IMR-90 (cell line): ENCODE data around the gene ARFGAP2. TPM values are rescaled to one million over a fixed set of nuclear protein-coding genes. Genes with fewer than 3 reads are reported as not detected.
A peak's percentile ranks its signal among the peaks of the same experiment; 100 is the strongest.

ENCODE experiments used
- ATAC-seq: fragments of 200-7000 bp; cut with Tn5 transposase; 2 replicates; pipeline ENCODE4 v1.9.1; 2020; ENCODE audit warnings: low read depth, mild to moderate bottlenecking, moderate library complexity
- BruUV-seq: library from RNA; stranded (reverse); fragments of 400-500 nt; replicated peaks from 2 replicates; lab custom pipeline; 2021; lab: Mats Ljungman, UMichigan
- CTCF ChIA-PET: fragments of 300-600 bp; formaldehyde crosslinking; extraction: SDS; loops from one replicate; lab custom pipeline; 2021; ENCODE audit warnings: antibody characterized with exemption; lab: Yijun Ruan, JAX
- POLR2A ChIA-PET: fragments of 300-600 bp; sonication (Branson Sonifier 250); formaldehyde crosslinking; loops from one replicate; lab custom pipeline; 2022; ENCODE audit warnings: antibody characterized with exemption; ENCODE audit not compliant: unreplicated experiment; lab: Charles Lee
- DNase-seq: peaks from one replicate; pipeline ENCODE4 v3.0.0; 2013
- H2AFZ ChIP-seq: replicated peaks from 2 replicates; pipeline ENCODE3; 2013; ENCODE audit warnings: low read length, mild to moderate bottlenecking; ENCODE audit not compliant: poor library complexity
- H2AK5ac ChIP-seq: 2 replicates; pipeline ENCODE4 v1.6.1; 2013; ENCODE audit warnings: low read depth, low read length, inconsistent platforms
- H2AK9ac ChIP-seq: replicated peaks from 2 replicates; pipeline ENCODE3; 2013; ENCODE audit warnings: mild to moderate bottlenecking, low read depth, low read length, moderate library complexity; ENCODE audit not compliant: poor library complexity
- H2BK120ac ChIP-seq: 2 replicates; pipeline ENCODE4 v1.6.1; 2013; ENCODE audit warnings: low read depth, low read length, inconsistent platforms
- H2BK15ac ChIP-seq: 3 replicates; pipeline ENCODE4 v1.6.1; 2013; ENCODE audit warnings: low read depth, low read length, inconsistent platforms
- H2BK20ac ChIP-seq: 2 replicates; pipeline ENCODE4 v1.6.1; 2013; ENCODE audit warnings: low read depth, mild to moderate bottlenecking, inconsistent platforms, low read length, moderate library complexity
- H2BK5ac ChIP-seq: 2 replicates; pipeline ENCODE4 v1.6.1; 2013; ENCODE audit warnings: mild to moderate bottlenecking, low read depth, low read length, inconsistent platforms; ENCODE audit not compliant: poor library complexity, severe bottlenecking
- H3K14ac ChIP-seq: replicated peaks from 2 replicates; pipeline ENCODE4 v1.6.1; 2013; ENCODE audit warnings: low read depth, low read length, inconsistent platforms
- H3K18ac ChIP-seq: 2 replicates; pipeline ENCODE4 v1.6.1; 2013; ENCODE audit warnings: low read depth, low read length, control low read depth
- H3K23ac ChIP-seq: 2 replicates; pipeline ENCODE4 v1.6.1; 2013; ENCODE audit warnings: low read depth, low read length, inconsistent platforms
- H3K27ac ChIP-seq: 2 replicates; pipeline ENCODE4 v1.5.1; 2013; ENCODE audit warnings: mild to moderate bottlenecking, control low read depth, low read length; ENCODE audit not compliant: insufficient read depth
- H3K27me3 ChIP-seq: 2 replicates; pipeline ENCODE4 v1.6.1; 2013; ENCODE audit warnings: low read length; ENCODE audit not compliant: control insufficient read depth, insufficient read depth
- H3K36me3 ChIP-seq: 2 replicates; pipeline ENCODE4 v1.6.1; 2013; ENCODE audit warnings: low read length, mixed read lengths; ENCODE audit not compliant: control insufficient read depth, insufficient read depth
- H3K4ac ChIP-seq: 2 replicates; pipeline ENCODE4 v1.6.1; 2013; ENCODE audit warnings: low read depth, low read length, inconsistent platforms
- H3K4me1 ChIP-seq: 2 replicates; pipeline ENCODE4 v1.6.1; 2013; ENCODE audit warnings: low read length, mixed read lengths; ENCODE audit not compliant: control insufficient read depth, insufficient read depth
- H3K4me2 ChIP-seq: 2 replicates; pipeline ENCODE4 v1.6.1; 2013; ENCODE audit warnings: low read depth, mild to moderate bottlenecking, control low read depth, low read length, moderate library complexity
- H3K4me3 ChIP-seq: 2 replicates; pipeline ENCODE4 v1.5.1; 2013; ENCODE audit warnings: low read depth, mild to moderate bottlenecking, control low read depth, low read length, moderate library complexity; ENCODE audit not compliant: insufficient read depth
- H3K56ac ChIP-seq: 2 replicates; pipeline ENCODE4 v1.6.1; 2013; ENCODE audit warnings: low read length, inconsistent platforms; ENCODE audit not compliant: insufficient read depth; ENCODE audit errors: extremely low read depth
- H3K79me1 ChIP-seq, 2 experiments: 2 replicates each; pipeline ENCODE4 v1.6.1; 2013; ENCODE audit warnings: low read length in 2 of 2, inconsistent platforms in 1 of 2, low read depth in 1 of 2
- H3K9ac ChIP-seq: 2 replicates; pipeline ENCODE4 v1.6.1; 2013; ENCODE audit warnings: low read depth, low read length, control low read depth
- H3K9me1 ChIP-seq: 2 replicates; pipeline ENCODE4 v1.6.1; 2013; ENCODE audit warnings: low read length, inconsistent platforms; ENCODE audit not compliant: insufficient read depth
- H3K9me3 ChIP-seq: 2 replicates; pipeline ENCODE4 v1.6.1; 2013; ENCODE audit warnings: low read length; ENCODE audit not compliant: control insufficient read depth, insufficient read depth
- H4K20me1 ChIP-seq: 2 replicates; pipeline ENCODE4 v1.6.1; 2013; ENCODE audit warnings: low read length, inconsistent platforms; ENCODE audit not compliant: insufficient read depth
- H4K5ac ChIP-seq: 2 replicates; pipeline ENCODE4 v1.6.1; 2013; ENCODE audit warnings: mild to moderate bottlenecking, low read depth, low read length, control low read depth
- H4K8ac ChIP-seq, 2 experiments: 2 replicates each; pipeline ENCODE4 v1.6.1; 2013; ENCODE audit warnings: low read depth in 2 of 2, low read length in 2 of 2, control low read depth in 1 of 2, inconsistent platforms in 1 of 2
- H4K91ac ChIP-seq: 2 replicates; pipeline ENCODE4 v1.6.1; 2013; ENCODE audit warnings: low read depth, low read length, inconsistent platforms; ENCODE audit not compliant: insufficient read depth
- MXI1 ChIP-seq: IDR thresholded peaks from 2 replicates; pipeline ENCODE4 v1.6.1; 2012; ENCODE audit warnings: low read depth, mild to moderate bottlenecking, low read length, moderate library complexity, borderline replicate concordance
- WGBS, 2 experiments: methylation state at CpG; one replicate each; pipeline versions ENCODE4 v1.1.5 to v1.1.7; 2013; ENCODE audit warnings: missing lambda C conversion rate in 2 of 2; ENCODE audit not compliant: insufficient read length in 1 of 2; ENCODE audit errors: extremely low coverage in 2 of 2; 5-methylcytosine and 5-hydroxymethylcytosine counted together
- dilution Hi-C: fragments of 300-500 bp; cut with HindIII; formaldehyde crosslinking; loops from one replicate; pipeline ENCODE4 v1.14.3; 2018; ENCODE audit warnings: low sequenced_read_pairs; ENCODE audit not compliant: unreplicated experiment
- in situ Hi-C: fragments of 300-500 bp; cut with MboI; formaldehyde crosslinking; loops from 3 replicates; pipeline ENCODE4 v1.14.3; 2019; ENCODE audit warnings: low sequenced_read_pairs, inconsistent platforms, mixed read lengths
- intact Hi-C: fragments of 100-400 bp; cut with micrococcal nuclease; formaldehyde crosslinking; loops from 2 replicates; pipeline ENCODE4 v1.10.0; 2022
- polyA plus RNA-seq, 3 experiments: library from polyadenylated mRNA; depleted of rRNA; stranded (reverse); fragments of >200 nt; gene quantifications; 2 replicates each; pipeline ENCODE4 v1.2.3, GENCODE V29; 2012; ENCODE audit warnings: low replicate concordance in 1 of 3
- total RNA-seq: library from RNA; depleted of rRNA; stranded (reverse); fragments of >200 nt; gene quantifications from 2 replicates; pipeline ENCODE4 v1.2.3, GENCODE V29; 2012

Gene ARFGAP2
- total and polyA plus RNA-seq, 2 of the 4 experiments (the other 2 are of a cell fraction): 54.7 to 87.8 TPM

- BruUV-seq: no TSS peak
- DNase-seq (no peak), ATAC-seq (no peak)
- Histone ChIP-seq H2AFZ (no peak overlapping the region), H3K9me1 (peaks cover 12% of the 10 kb centered on the region), H3K4me3 (no peak overlapping the region), H3K18ac (no peak overlapping the region), H3K79me1 (peaks cover 0 to 5% of the 10 kb centered on the region in 2 experiments; a peak in 1 of 4 replicates), H4K8ac (0 out of 4 replicates have a peak overlapping the region, but pooled peaks of 1 of the 2 experiments have one; percentile 13), H2BK120ac (no peak overlapping the region), H4K20me1 (0 out of 2 replicates have a peak, but pooled peaks cover 6% of the 10 kb centered on the region), H3K9ac (no peak overlapping the region), H2BK20ac (no peak overlapping the region; the same call in 1 of the 2 replicates), H2AK9ac (no peak overlapping the region), H3K4me1 (peaks cover 10% of the 10 kb centered on the region), H3K9me3 (no peaks in the 10 kb centered on the region), H3K4ac (no peak overlapping the region), H3K56ac (no peak overlapping the region), H2AK5ac (peak overlapping the region; percentile 9; the same call in 1 of the 2 replicates), H4K5ac (no peak overlapping the region), H4K91ac (no peak overlapping the region), H3K4me2 (no peak overlapping the region), H3K27ac (no peak overlapping the region), H2BK15ac (no peak overlapping the region), H3K36me3 (no peaks in the 10 kb centered on the region), H3K27me3 (no peaks in the 10 kb centered on the region), H3K23ac (0 out of 2 replicates have a peak overlapping the region, but pooled peaks have one; percentile 23), H3K14ac (no peak overlapping the region), H2BK5ac (no peak overlapping the region)
- 57 to 81% methylated on average over 1 to 4 of the region's 18 CpGs for WGBS, 2 experiments
- dilution Hi-C loops (no loop called here), in situ Hi-C loops (loop anchor here (5.0 to 10.0 kb wide), 2 partner anchors 240 to 268 kb away; partner anchors contain the start of gene LRP4), intact Hi-C loops (loop anchor here (5.0 kb wide), 1 partner anchor 328 kb away; no protein-coding TSS in a partner anchor)
- ChIA-PET CTCF (no interaction called here), POLR2A (no interaction called here)
- no peak for TF ChIP-seq MXI1
Observed at GRCh38 chr11:47154616-47155570, 21.8 kb downstream of the ARFGAP2 start.
